Stimulated activated CD8-positive, alpha-beta memory T cell treated with anti-CD3 and anti-CD28 coated beads, Interleukin-4, amount 100 ng/mL, for 1 hour (primary cell): ENCODE results near the gene LMX1A.

Experiments used
- DNase-seq, 2 donors: peaks; one replicate each; pipeline ENCODE4 v3.0.0-alpha.2; 2020; ENCODE audit warnings: low read depth in 2 of 2, low spot score in 1 of 2

LMX1A gene

GRCh38 chr1:165169028-165169427, 187.5 kb downstream of the LMX1A start:
- no peak for DNase-seq

- DNase-seq: no peak
Measured at GRCh38 chr1:165168467-165168866, 188.0 kb downstream of the LMX1A start.

GRCh38 chr1:165162671-165163241, 193.8 kb downstream of the LMX1A start:
- DNase-seq: no peak

- no peak for DNase-seq
Measured at GRCh38 chr1:165161130-165161529, 195.4 kb downstream of the LMX1A start.

GRCh38 chr1:165153182-165153581, 203.3 kb downstream of the LMX1A start:
- DNase-seq: no peak

GRCh38 chr1:165152727-165153126, 203.8 kb downstream of the LMX1A start:
- no peak for DNase-seq

GRCh38 chr1:165152109-165152508, 204.4 kb downstream of the LMX1A start:
- DNase-seq: no peak
